Heart right ventricle (tissue), 16 donors: ENCODE results near the gene CCDC194. TPM values are rescaled to one million over a fixed set of nuclear protein-coding genes. Genes with fewer than 3 reads are reported as not detected.

Source experiments
- ATAC-seq, 8 donors: fragments of 200-7000 bp; cut with Tn5 transposase; one replicate each; pipeline ENCODE4 v1.9.1; 2020; ENCODE audit warnings: mild to moderate bottlenecking in 8 of 8, moderate library complexity in 8 of 8, moderate number of reproducible peaks in 1 of 8
- DNase-seq, 2 donors: peaks; one replicate each; pipeline ENCODE4 v3.0.0-alpha.2; 2020
- H3K27ac ChIP-seq, 10 donors: fragments of 200-600 bp; sonication (generic) in 2 of 10; one replicate each; pipeline versions ENCODE4 v1.5.0 to v1.8.0; 2020 to 2022; ENCODE audit warnings: mild to moderate bottlenecking in 3 of 10
- H3K27me3 ChIP-seq, 7 donors: fragments of 200-600 bp; one replicate each; pipeline ENCODE4 v1.8.0; 2021 to 2022; ENCODE audit warnings: mild to moderate bottlenecking in 2 of 7
- H3K36me3 ChIP-seq, 9 donors: fragments of 200-600 bp; sonication (generic) in 1 of 9; one replicate each; pipeline versions ENCODE4 v1.5.0 to v1.8.0; 2020 to 2022; ENCODE audit warnings: mild to moderate bottlenecking in 2 of 9
- H3K4me1 ChIP-seq, 9 donors: fragments of 200-600 bp; sonication (generic) in 1 of 9; one replicate each; pipeline versions ENCODE4 v1.5.0 to v1.8.0; 2020 to 2022; ENCODE audit warnings: mild to moderate bottlenecking in 4 of 9
- H3K4me3 ChIP-seq, 10 donors: fragments of 200-600 bp; sonication (generic) in 2 of 10; one replicate each; pipeline versions ENCODE4 v1.5.0 to v1.8.0; 2020 to 2022; ENCODE audit warnings: mild to moderate bottlenecking in 7 of 10, moderate library complexity in 2 of 10
- H3K9me3 ChIP-seq, 11 donors: fragments of 200-600 bp in 10 of 11; sonication (generic) in 2 of 11; one replicate each; pipeline versions ENCODE4 v1.5.0 to v1.8.0; 2013 to 2022; ENCODE audit warnings: mild to moderate bottlenecking in 2 of 11, control low read depth in 1 of 11, moderate library complexity in 1 of 11
- CTCF ChIP-seq, 9 donors: fragments of 200-600 bp; sonication (generic) in 2 of 9; IDR thresholded peaks; one replicate each; pipeline versions ENCODE4 v1.5.0 to v1.8.0; 2021 to 2022; ENCODE audit warnings: antibody characterized with exemption in 9 of 9, mild to moderate bottlenecking in 5 of 9, moderate library complexity in 1 of 9
- WGBS, 2 donors: extraction: QIAGEN DNeasy Blood & Tissue Kit; methylation state at CpG; one replicate each; pipeline ENCODE4 v1.1.7; 2013; ENCODE audit warnings: inconsistent platforms in 1 of 2; 5-methylcytosine and 5-hydroxymethylcytosine counted together
- intact Hi-C, 10 donors: fragments of 100-400 bp; cut with DNase I; formaldehyde crosslinking; loops; one replicate each; pipeline versions ENCODE4 v1.11.1 to v1.14.2; 2022
- polyA plus RNA-seq, 2 donors: library from polyadenylated mRNA; stranded (reverse); fragments of 200-250 nt; gene quantifications; one replicate each; pipeline ENCODE4 v1.2.3, GENCODE V29; 2013
- total RNA-seq, 10 donors: library from RNA; stranded (reverse); fragmentation: NEBNext Ultra II Directional in 3 of 10; extraction: Animal tissue kit (Norgen Biotek cat#: 25700) in 3 of 10; gene quantifications; one replicate each; pipeline versions ENCODE4 v1.2.1 to v1.2.4, GENCODE V29; 2021 to 2023
- donor health status: Arrhythmogenic right ventricular cardiomyopathy.
- donor health status: ischemic (EF 13 %, LVEDD 7.1; RV severe dilation, severe dysfunction).
- donor health status: healthy with polysubstance abuse.
- donor health status: DM: no; HTN: yes; CAD: no.
- donor health status: DM: no; HTN: no; CAD: no.
- donor health status: ischemic (EF 25% LVEDD 6.9; RV normal size, moderate dysfunction).
- donor health status: ischemic (EF 25% LVEDD 5.7; RV mildly dilated, moderate dysfunction).
- donor health status: healthy.
- donor health status: DM: yes; HTN: yes; CAD: no.
- donor health status: Ischemic cardiomyopathy.
- donor health status: ischemic (EF 35%, LVEDD 5.7; RV mildly dilated, moderate dysfunction).
- donor health status: nonischemic (EF 11% LVEDD 7.7; RV severe dilation, severe dysfunction).
- donor health status: DM: yes; HTN: yes; CAD: no.
- donor health status: PGD.
- donor health status: ischemic (EF 29% LVEDD 5.4; RV normal size, mild dysfunction).
- donor health status: nonischemic (EF 23%, LVEDD 6.1; RV moderate dilation, normal function).

The CCDC194 gene
- total and polyA plus RNA-seq, 12 donors: 0.44 to 1.0 (median 0.51) TPM; not detected in 8

GRCh38 chr19:17411801-17412200 is 17.8 kb upstream of the CCDC194 start:
- H3K36me3 ChIP-seq: peaks cover 0 to 43% (median 0%) of the 10 kb centered on the region in 9 donors
- H3K27ac ChIP-seq: peak overlapping the region in 4 of 10 donors; percentile 39 to 77 (median 68)
- ATAC-seq: peak in 1 of 8 donors; percentile 50
- 78 to 81% methylated on average over 11 of the region's 11 CpGs for WGBS, 2 donors
- H3K9me3 ChIP-seq: no peaks in the 10 kb centered on the region
- TF ChIP-seq CTCF (IDR thresholded peaks at IDR 0.05): no peak
- intact Hi-C loops: no loop called here
- no peak for DNase-seq
- H3K27me3 ChIP-seq: no peaks in the 10 kb centered on the region
- H3K4me1 ChIP-seq: peaks cover 0 to 39% (median 11%) of the 10 kb centered on the region in 9 donors
- no peak overlapping the region for H3K4me3 ChIP-seq

- H3K36me3 ChIP-seq: peaks cover 0 to 32% (median 0%) of the 10 kb centered on the region in 9 donors
- intact Hi-C loops: no loop called here
- DNase-seq (no peak), ATAC-seq (no peak)
- no peak for TF ChIP-seq CTCF (IDR thresholded peaks at IDR 0.05)
- H3K27me3 ChIP-seq: no peaks in the 10 kb centered on the region
- no peak overlapping the region for H3K4me3 ChIP-seq
- H3K27ac ChIP-seq: no peak overlapping the region
- 92 to 98% methylated on average over 9 of the region's 9 CpGs for WGBS, 2 donors
- H3K9me3 ChIP-seq: no peaks in the 10 kb centered on the region
- H3K4me1 ChIP-seq: peaks cover 0 to 54% (median 22%) of the 10 kb centered on the region in 9 donors
These were observed 16.0 kb upstream of the CCDC194 start for GRCh38 chr19:17409990-17410389.

GRCh38 chr19:17406887-17407196 is 12.8 kb upstream of the CCDC194 start:
- Histone ChIP-seq H3K27me3 (peaks cover 0 to 6% (median 0%) of the 10 kb centered on the region in 7 donors), H3K9me3 (no peaks in the 10 kb centered on the region), H3K4me1 (peaks cover 0 to 48% (median 22%) of the 10 kb centered on the region in 9 donors), H3K27ac (peak overlapping the region; percentile 72 to 95 (median 84)), H3K4me3 (peak overlapping the region in 9 of 10 donors; percentile 41 to 84 (median 64)), H3K36me3 (peaks cover 0 to 21% (median 0%) of the 10 kb centered on the region in 9 donors)
- DNase-seq: no peak
- TF ChIP-seq CTCF (IDR thresholded peaks at IDR 0.05): no peak
- no peak for ATAC-seq
- intact Hi-C loops: no loop called here
- WGBS, 2 donors: 43 to 55% methylated on average over 2 of the region's 2 CpGs

- ATAC-seq: peak in 4 of 8 donors; percentile 7 to 34 (median 10)
- intact Hi-C loops: no loop called here
- TF ChIP-seq CTCF (IDR thresholded peaks at IDR 0.05): no peak
- Histone ChIP-seq H3K9me3 (no peaks in the 10 kb centered on the region), H3K27me3 (peaks cover 0 to 6% (median 0%) of the 10 kb centered on the region in 7 donors), H3K4me3 (peak overlapping the region; percentile 10 to 84 (median 64)), H3K27ac (peak overlapping the region; percentile 72 to 95 (median 84)), H3K4me1 (peaks cover 0 to 48% (median 25%) of the 10 kb centered on the region in 9 donors), H3K36me3 (peaks cover 0 to 20% (median 0%) of the 10 kb centered on the region in 9 donors)
- WGBS, 2 donors: 66 to 78% methylated on average over 10 of the region's 10 CpGs
- no peak for DNase-seq
These were observed 12.3 kb upstream of the CCDC194 start for GRCh38 chr19:17406046-17406886.
